HG02884 (cell line): ENCODE data around the gene PHF8.

Experiments used
- ATAC-seq: cut with Tn5 transposase; IDR thresholded peaks from one replicate; pipeline ENCODE4 v1.9.1; 2021; ENCODE audit warnings: mild to moderate bottlenecking, moderate library complexity; ENCODE audit not compliant: unreplicated experiment

The PHF8 gene

GRCh38 chrX:54024350-54024749, 19.9 kb downstream of the PHF8 start:
- no peak for ATAC-seq

GRCh38 chrX:54012830-54013500, 31.3 kb downstream of the PHF8 start:
- no peak for ATAC-seq

- no peak for ATAC-seq
Measured at GRCh38 chrX:54007682-54008081, 36.6 kb downstream of the PHF8 start.

GRCh38 chrX:53997724-53998123, 46.5 kb downstream of the PHF8 start:
- no peak for ATAC-seq

GRCh38 chrX:53992589-53992988, 51.7 kb downstream of the PHF8 start:
- ATAC-seq: no peak

- no peak for ATAC-seq
Measured at GRCh38 chrX:53990171-53990570, 54.1 kb downstream of the PHF8 start.

DNA sequence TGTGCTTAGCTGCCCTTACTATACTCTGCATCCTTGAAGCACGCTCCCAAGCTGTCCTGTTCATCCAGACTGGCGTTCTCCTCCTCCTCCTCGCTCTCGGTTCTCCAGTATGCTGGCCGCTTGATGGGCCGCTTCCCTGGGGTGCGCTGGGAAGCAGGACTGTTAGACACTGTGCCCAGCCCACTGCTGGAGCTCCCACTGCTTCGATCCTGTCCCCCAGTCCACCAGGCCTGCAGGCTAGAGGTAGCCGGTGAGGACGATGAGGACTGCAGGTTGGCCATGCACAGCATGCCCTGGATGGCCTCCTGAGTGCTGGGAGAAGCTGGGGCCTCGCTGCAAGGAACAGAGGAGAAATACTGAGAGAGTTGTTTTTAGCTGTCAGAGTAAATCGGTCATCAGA, 59.4 kb downstream of the PHF8 start:
- no peak for ATAC-seq

DNA sequence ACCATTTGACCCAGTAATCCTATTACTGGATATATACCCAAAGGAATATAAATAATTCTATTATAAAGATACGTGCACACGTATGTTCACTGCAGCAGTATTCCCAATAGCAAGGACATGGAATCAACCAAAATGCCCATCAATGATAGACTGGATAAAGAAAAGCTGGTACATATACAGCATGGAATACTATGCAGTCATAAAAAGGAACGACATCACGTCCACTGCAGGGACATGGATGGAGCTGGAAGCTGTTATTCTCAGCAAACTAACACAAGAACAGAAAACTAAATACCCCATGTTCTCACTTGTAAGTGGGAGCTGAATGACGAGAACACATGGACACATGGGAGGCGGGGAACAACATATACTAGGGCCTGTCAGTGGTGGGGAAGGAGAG, 69.7 kb downstream of the PHF8 start:
- ATAC-seq: no peak

GRCh38 chrX:53969540-53969939, 74.7 kb downstream of the PHF8 start:
- ATAC-seq: no peak

DNA sequence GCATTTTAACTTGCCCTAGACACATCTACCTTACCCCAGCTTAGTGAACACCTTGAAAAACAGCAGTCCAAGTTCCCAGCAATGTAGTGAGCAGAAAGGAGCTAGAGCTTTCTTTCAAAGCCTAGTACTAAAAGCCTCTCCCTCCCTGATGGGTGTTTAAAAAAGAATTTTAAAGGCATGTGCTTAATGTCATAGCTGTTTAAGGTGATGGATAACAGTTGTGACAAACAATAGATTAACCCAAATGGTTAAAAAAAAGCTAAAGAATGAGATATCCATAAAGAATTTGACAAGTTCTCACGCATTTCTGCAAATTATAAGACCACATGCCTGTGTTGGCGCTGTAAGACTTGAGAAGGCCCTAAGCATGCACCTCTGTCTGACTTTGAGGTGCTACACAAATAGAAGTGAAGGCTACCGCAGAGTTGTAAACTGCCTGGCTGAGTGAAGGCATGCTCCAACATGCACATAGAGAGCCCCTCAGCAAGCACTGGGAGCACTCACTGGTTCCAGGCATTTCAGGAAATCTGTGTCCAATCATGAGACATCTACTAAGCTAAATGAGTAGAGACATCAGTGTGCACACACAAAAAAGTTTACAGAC, 94.0 kb downstream of the PHF8 start:
- ATAC-seq: no peak

DNA sequence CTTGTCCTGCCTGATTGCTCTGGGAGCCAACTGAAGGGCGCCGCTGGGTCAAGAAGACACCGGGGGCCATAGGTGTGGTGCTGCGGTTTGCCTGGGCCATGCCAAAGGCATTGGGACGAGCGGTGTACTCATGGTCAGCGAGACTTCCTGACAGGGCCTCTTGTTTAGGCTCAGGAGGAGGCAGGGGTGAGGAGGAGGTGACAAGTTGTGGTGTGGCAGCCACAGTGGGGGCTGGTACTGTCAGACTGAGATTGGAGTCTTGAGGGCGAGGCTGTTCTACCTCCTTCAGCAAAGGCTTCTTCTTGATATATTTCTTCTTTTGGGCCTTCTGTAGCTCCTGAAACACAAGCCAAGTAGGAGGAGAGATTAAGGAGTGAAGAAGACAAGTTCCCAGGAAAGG, 104.1 kb downstream of the PHF8 start:
- ATAC-seq: no peak

DNA sequence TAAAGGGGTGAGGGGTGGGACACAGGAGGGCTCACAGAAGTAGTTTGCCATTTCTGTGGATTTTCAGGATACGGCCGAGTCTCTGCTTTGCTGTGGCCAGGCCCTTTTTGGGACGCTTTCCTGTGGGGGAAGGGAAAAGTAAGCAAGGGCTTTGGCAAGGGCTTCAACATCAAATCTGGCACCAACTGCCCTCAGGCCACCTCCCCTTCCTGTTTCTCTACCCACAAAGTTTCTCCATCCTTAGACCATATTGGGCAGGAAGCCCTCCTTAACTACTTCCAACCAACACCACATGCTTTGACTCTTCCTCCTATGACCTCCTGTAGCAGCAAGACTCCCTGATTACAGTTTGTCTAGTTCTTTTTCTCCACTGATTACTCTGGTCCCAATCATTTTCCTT, 105.1 kb downstream of the PHF8 start:
- ATAC-seq: no peak

DNA sequence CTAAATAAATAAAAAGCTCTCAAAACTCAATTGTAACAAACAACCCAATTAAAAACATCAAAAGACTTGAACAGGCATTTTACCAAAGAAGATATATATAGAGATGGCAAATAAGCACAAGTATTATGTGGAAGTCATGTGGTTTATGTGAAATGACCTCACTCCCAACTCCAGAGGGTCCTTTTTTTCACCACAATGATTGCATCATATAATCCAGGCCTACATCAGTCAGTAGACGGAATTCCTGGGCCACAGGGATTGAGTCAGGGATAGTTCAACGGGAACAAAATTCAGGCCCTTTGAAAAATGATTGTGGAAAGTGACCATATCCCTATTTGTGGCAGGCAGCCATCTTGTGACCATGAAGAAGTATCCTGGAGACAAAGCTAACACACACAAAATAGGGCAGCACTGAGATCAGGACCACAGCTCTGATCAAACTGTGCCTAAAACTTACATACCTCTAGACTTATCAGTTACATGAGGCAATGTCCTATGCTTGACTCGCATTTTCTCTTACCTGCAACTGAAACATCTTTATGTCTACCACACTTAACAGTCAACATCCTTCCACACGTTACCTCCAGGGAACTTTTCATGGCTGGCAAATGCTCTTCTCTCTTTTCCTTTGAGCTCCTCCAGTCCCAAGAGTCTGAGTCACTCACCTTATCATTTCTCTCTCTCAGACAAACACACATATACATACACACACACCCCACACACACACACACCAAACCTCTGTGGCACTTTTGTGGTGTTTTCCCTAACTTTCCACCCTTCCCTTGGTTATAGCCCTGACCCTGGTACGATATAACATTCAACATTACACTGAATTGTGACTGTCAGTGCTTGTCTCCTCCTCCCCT, 113.5 kb downstream of the PHF8 start:
- no peak for ATAC-seq

GRCh38 chrX:53926030-53926429, 118.2 kb downstream of the PHF8 start:
- ATAC-seq: no peak

DNA sequence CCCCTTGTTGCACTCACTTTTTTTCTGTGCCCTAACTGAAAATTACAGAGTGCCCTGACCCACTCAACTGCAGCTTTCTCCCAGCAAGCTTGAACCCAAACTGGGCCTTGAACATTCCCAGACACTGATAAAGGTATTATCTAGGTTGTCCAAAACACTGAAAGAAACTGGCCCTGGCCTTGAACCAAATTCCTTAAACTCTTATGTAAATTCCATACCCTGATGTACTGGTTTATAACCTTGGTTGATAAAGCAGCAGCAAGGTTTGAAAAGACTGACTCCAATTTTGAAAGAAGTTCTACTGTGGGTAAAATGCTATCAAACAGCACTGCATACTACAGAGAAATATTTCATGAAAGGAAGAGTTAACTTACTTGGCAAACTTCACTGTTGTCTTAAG, 125.6 kb downstream of the PHF8 start:
- no peak for ATAC-seq

DNA sequence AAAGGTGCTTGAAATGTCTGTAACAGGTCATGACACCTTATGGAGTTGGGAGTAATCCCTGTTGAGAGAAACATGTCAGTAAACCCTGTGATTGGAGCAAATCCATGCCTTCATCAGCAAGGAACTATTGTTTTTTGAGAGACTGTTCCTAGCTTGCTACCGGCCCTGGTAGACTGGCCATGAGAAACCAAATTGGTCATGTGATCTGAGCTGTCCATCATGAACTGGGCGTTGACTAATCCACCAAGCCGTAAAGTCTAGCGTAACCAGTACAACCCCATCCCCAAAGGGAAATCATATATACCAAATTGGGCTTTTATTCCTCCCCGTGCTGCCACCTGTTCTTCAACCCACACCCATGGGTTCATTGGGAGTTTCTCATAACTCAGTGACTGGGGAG, 143.7 kb downstream of the PHF8 start:
- ATAC-seq: no peak

- no peak for ATAC-seq
Measured at GRCh38 chrX:53895270-53895669, 149.0 kb downstream of the PHF8 start.
